ENCODE results near the gene FCER2.

FCER2 gene

DNA sequence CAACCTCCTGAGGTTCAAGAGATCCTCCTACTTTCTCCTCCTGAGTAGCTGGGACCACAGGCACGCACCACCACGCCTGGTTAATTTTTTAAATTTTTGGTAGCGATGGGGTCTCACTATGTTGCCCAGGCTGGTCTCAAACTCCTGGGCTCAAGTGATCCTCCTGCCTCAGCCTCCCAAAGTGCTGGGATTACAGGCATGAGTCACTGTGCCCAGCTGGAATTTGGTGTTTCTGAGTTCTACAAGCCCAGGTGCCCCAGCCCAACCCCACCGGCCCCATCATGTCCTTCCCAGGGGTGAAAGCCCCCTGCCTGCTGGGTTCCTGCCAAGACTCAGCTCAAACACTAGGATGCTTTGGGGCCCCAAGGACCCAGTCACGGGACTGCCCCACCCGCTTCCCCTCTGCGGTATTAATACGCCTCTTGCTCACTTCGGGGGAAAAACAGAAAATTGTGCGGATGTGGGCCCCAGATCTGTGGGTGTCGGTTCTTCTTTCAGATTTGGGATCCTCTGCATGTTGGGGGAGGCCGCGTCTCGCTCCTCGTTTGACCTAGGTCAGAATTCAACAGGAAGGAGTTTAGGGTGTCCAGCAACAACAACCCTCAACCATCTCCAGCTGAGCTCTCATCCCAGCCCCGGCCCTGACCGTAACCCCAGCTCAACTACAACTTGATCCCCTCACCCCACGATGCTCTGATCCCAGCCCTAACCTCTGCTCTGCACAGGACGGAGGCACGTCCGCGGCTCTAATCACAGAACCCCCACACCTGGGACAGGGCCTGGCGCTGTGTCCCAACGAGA is 3.7 kb upstream of the FCER2 start:
- H3K27ac ChIP-seq (ENCODE audit: low read depth, low read length): peak overlapping the region; percentile 65
- peaks cover 0 to 33% (median 3%) of the 10 kb centered on the region in 5 donors for H3K4me1 ChIP-seq (ENCODE audit: control insufficient read depth in 5 of 5, insufficient read depth in 5 of 5, low read length in 5 of 5)
- H3K9ac ChIP-seq (ENCODE audit: low read length in 5 of 5): peak overlapping the region in 1 of 5 donors; percentile 7
- no peaks in the 10 kb centered on the region for H3K9me3 ChIP-seq (ENCODE audit: control insufficient read depth in 5 of 5, low read length in 5 of 5)
- peaks cover 0 to 11% (median 7%) of the 10 kb centered on the region in 5 donors for H3K27me3 ChIP-seq (ENCODE audit: control insufficient read depth in 5 of 5, insufficient read depth in 4 of 5, low read length in 5 of 5)
- H3K4me3 ChIP-seq (ENCODE audit: low read depth in 1 of 5, low read length in 5 of 5): peak overlapping the region in 1 of 5 donors; percentile 9
- no peaks in the 10 kb centered on the region for H3K36me3 ChIP-seq (ENCODE audit: control insufficient read depth in 5 of 5, insufficient read depth in 5 of 5, low read length in 5 of 5)

DNA sequence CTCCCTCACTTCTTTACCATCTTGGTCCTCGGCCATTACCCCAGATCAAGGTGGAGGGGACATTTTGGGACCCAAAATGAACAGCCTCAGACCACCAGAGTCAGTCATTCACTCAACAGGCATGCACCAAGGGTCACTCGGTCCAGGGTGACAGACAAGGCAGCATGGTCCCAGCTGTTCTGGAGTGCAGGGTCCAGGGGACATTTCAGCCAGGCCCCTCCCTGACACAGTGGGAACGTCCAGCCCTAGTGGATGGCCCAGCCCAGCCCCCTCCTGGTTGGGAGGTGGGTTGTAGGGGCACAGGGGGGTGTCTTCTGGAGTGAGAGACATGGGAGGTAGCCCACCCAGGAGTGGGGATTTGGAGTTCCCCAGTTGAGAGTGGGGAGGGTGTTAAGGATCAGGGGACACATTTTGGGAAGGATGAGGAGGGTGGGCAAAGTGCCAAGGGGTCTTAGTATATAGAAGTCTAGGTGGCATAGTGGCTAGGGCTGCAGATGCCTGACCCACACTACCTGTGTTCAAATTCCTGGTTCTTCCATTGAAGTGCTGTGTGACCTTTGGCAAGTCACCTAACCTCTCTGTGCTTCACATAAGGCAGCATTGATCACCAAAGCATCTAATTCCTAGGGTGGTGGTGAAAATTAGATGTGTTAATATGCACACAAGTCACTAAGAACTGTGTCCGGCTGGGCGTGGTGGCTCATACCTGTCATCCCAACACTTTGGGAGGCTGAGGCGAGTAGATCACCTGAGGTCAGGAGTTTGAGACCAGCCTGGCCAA is 2.5 kb upstream of the FCER2 start:
- Histone ChIP-seq H3K4me3 (ENCODE audit: low read depth in 1 of 5, low read length in 5 of 5) (no peak overlapping the region), H3K27ac (ENCODE audit: low read depth, low read length) (no peak overlapping the region), H3K9ac (ENCODE audit: low read length in 5 of 5) (no peak overlapping the region), H3K36me3 (ENCODE audit: control insufficient read depth in 5 of 5, insufficient read depth in 5 of 5, low read length in 5 of 5) (no peaks in the 10 kb centered on the region), H3K9me3 (ENCODE audit: control insufficient read depth in 5 of 5, low read length in 5 of 5) (no peaks in the 10 kb centered on the region), H3K4me1 (ENCODE audit: control insufficient read depth in 5 of 5, insufficient read depth in 5 of 5, low read length in 5 of 5) (peaks cover 0 to 35% (median 3%) of the 10 kb centered on the region in 5 donors), H3K27me3 (ENCODE audit: control insufficient read depth in 5 of 5, insufficient read depth in 4 of 5, low read length in 5 of 5) (peaks cover 0 to 11% (median 7%) of the 10 kb centered on the region in 5 donors)

DNA sequence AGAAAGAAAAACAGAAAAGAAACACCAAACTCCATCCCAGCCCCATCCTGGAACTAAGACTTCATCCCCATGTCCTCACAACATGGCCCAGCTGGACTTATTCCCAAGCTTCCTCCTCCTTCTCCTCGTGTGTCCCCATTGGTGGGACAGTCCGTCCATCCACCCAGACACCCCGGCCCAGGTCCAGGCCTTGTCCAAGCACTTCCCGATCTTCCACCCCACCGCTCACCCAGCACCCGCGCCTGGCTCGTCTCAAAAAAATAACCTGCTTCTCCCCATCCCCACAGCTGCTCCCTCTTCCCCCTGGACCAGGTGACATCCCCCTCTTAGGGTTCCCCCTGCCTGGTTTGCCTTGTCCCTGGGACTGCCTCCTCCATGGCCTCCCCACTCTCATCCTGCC is 1.4 kb upstream of the FCER2 start:
- peaks cover 0 to 39% (median 4%) of the 10 kb centered on the region in 5 donors for H3K4me1 ChIP-seq (ENCODE audit: control insufficient read depth in 5 of 5, insufficient read depth in 5 of 5, low read length in 5 of 5)
- no peak overlapping the region for H3K4me3 ChIP-seq (ENCODE audit: low read depth in 1 of 5, low read length in 5 of 5)
- H3K9ac ChIP-seq (ENCODE audit: low read length in 5 of 5): no peak overlapping the region
- no peaks in the 10 kb centered on the region for H3K36me3 ChIP-seq (ENCODE audit: control insufficient read depth in 5 of 5, insufficient read depth in 5 of 5, low read length in 5 of 5)
- H3K9me3 ChIP-seq (ENCODE audit: control insufficient read depth in 5 of 5, low read length in 5 of 5): no peaks in the 10 kb centered on the region
- H3K27ac ChIP-seq (ENCODE audit: low read depth, low read length): no peak overlapping the region
- H3K27me3 ChIP-seq (ENCODE audit: control insufficient read depth in 5 of 5, insufficient read depth in 4 of 5, low read length in 5 of 5): peaks cover 4 to 19% (median 13%) of the 10 kb centered on the region in 5 donors

- Histone ChIP-seq H3K9ac (ENCODE audit: low read length in 5 of 5) (no peak overlapping the region), H3K36me3 (ENCODE audit: control insufficient read depth in 5 of 5, insufficient read depth in 5 of 5, low read length in 5 of 5) (no peaks in the 10 kb centered on the region), H3K4me1 (ENCODE audit: control insufficient read depth in 5 of 5, insufficient read depth in 5 of 5, low read length in 5 of 5) (peaks cover 0 to 23% (median 4%) of the 10 kb centered on the region in 5 donors), H3K4me3 (ENCODE audit: low read depth in 1 of 5, low read length in 5 of 5) (no peak overlapping the region), H3K27me3 (ENCODE audit: control insufficient read depth in 5 of 5, insufficient read depth in 4 of 5, low read length in 5 of 5) (peaks cover 15 to 31% (median 23%) of the 10 kb centered on the region in 5 donors), H3K9me3 (ENCODE audit: control insufficient read depth in 5 of 5, low read length in 5 of 5) (no peaks in the 10 kb centered on the region), H3K27ac (ENCODE audit: low read depth, low read length) (no peak overlapping the region)
Measured at GRCh38 chr19:7701049-7701653, 780 bp downstream of the FCER2 start.

- Histone ChIP-seq H3K27me3 (ENCODE audit: control insufficient read depth in 5 of 5, insufficient read depth in 4 of 5, low read length in 5 of 5) (peaks cover 19 to 30% (median 22%) of the 10 kb centered on the region in 5 donors), H3K4me3 (ENCODE audit: low read depth in 1 of 5, low read length in 5 of 5) (no peak overlapping the region), H3K9me3 (ENCODE audit: control insufficient read depth in 5 of 5, low read length in 5 of 5) (no peaks in the 10 kb centered on the region), H3K27ac (ENCODE audit: low read depth, low read length) (no peak overlapping the region), H3K9ac (ENCODE audit: low read length in 5 of 5) (no peak overlapping the region), H3K36me3 (ENCODE audit: control insufficient read depth in 5 of 5, insufficient read depth in 5 of 5, low read length in 5 of 5) (no peaks in the 10 kb centered on the region), H3K4me1 (ENCODE audit: control insufficient read depth in 5 of 5, insufficient read depth in 5 of 5, low read length in 5 of 5) (peaks cover 0 to 19% (median 3%) of the 10 kb centered on the region in 5 donors)
Measured at GRCh38 chr19:7699417-7700401, 2.2 kb downstream of the FCER2 start.

DNA sequence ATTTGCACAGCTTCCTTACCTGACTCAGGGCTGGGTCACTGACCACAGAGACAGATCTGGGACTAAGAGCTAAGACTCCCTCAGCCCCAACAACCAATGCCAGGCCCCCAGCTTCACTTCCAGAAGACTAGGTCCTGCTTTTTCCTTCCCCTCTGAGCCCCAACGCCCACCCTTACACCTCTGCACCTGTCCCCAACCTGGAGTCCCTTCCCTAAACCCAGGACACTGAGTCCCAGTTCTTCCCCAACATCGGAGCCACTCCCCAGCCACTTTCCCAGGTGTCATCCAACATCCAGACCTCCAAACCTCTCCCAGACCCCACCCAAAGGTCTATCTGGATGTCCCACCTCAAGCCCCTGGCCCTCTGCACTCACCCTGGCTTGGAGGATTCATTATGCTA is 2.9 kb downstream of the FCER2 start:
- no peak overlapping the region for H3K9ac ChIP-seq (ENCODE audit: low read length in 5 of 5)
- no peaks in the 10 kb centered on the region for H3K9me3 ChIP-seq (ENCODE audit: control insufficient read depth in 5 of 5, low read length in 5 of 5)
- H3K4me1 ChIP-seq (ENCODE audit: control insufficient read depth in 5 of 5, insufficient read depth in 5 of 5, low read length in 5 of 5): peaks cover 0 to 17% (median 3%) of the 10 kb centered on the region in 5 donors
- no peak overlapping the region for H3K27ac ChIP-seq (ENCODE audit: low read depth, low read length)
- H3K36me3 ChIP-seq (ENCODE audit: control insufficient read depth in 5 of 5, insufficient read depth in 5 of 5, low read length in 5 of 5): no peaks in the 10 kb centered on the region
- no peak overlapping the region for H3K4me3 ChIP-seq (ENCODE audit: low read depth in 1 of 5, low read length in 5 of 5)
- peaks cover 18 to 25% (median 20%) of the 10 kb centered on the region in 5 donors for H3K27me3 ChIP-seq (ENCODE audit: control insufficient read depth in 5 of 5, insufficient read depth in 4 of 5, low read length in 5 of 5)

- H3K27me3 ChIP-seq (ENCODE audit: control insufficient read depth in 5 of 5, insufficient read depth in 4 of 5, low read length in 5 of 5): peaks cover 18 to 25% (median 20%) of the 10 kb centered on the region in 5 donors
Measured at GRCh38 chr19:7698583-7698982, 3.3 kb downstream of the FCER2 start.

DNA sequence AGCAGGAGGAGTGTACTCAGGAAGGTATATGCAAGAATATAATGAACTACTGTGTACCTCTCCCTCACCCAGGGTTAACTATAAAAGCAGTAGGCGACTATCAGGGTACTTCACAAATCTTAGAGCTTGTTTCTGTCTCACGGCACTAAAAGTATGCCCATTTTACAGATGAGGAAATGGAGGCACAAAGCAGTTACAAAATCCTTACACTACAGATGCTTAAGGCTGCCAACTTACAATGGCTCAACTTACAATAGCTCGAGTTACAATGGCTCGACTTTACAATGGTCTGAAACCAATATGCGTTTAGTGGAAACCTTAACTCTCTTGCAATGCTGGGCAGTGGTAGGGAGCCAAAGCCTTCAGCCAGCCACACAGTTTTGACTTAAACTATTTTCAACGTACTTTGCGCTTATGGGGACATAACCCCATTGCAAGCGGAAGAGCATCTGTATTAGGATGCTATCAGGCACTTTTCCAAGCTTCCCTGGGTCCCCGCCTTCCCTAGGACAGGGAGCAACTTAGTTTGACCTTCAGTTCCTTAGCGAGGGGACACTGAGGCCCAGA is 4.1 kb downstream of the FCER2 start:
- H3K27ac ChIP-seq (ENCODE audit: low read depth, low read length): no peak overlapping the region
- H3K9me3 ChIP-seq (ENCODE audit: control insufficient read depth in 5 of 5, low read length in 5 of 5): no peaks in the 10 kb centered on the region
- no peaks in the 10 kb centered on the region for H3K36me3 ChIP-seq (ENCODE audit: control insufficient read depth in 5 of 5, insufficient read depth in 5 of 5, low read length in 5 of 5)
- H3K4me1 ChIP-seq (ENCODE audit: control insufficient read depth in 5 of 5, insufficient read depth in 5 of 5, low read length in 5 of 5): peaks cover 0 to 17% (median 3%) of the 10 kb centered on the region in 5 donors
- H3K27me3 ChIP-seq (ENCODE audit: control insufficient read depth in 5 of 5, insufficient read depth in 4 of 5, low read length in 5 of 5): peaks cover 16 to 29% (median 19%) of the 10 kb centered on the region in 5 donors
- H3K4me3 ChIP-seq (ENCODE audit: low read depth in 1 of 5, low read length in 5 of 5): no peak overlapping the region
- H3K9ac ChIP-seq (ENCODE audit: low read length in 5 of 5): no peak overlapping the region

More at GRCh38 chr19:7698583-7698982, 3.3 kb downstream of the FCER2 start:
- Histone ChIP-seq H3K4me1 (ENCODE audit: control insufficient read depth in 5 of 5, insufficient read depth in 5 of 5, low read length in 5 of 5) (peaks cover 0 to 17% (median 3%) of the 10 kb centered on the region in 5 donors), H3K4me3 (ENCODE audit: low read depth in 1 of 5, low read length in 5 of 5) (no peak overlapping the region), H3K9ac (ENCODE audit: low read length in 5 of 5) (no peak overlapping the region), H3K36me3 (ENCODE audit: control insufficient read depth in 5 of 5, insufficient read depth in 5 of 5, low read length in 5 of 5) (no peaks in the 10 kb centered on the region), H3K27ac (ENCODE audit: low read depth, low read length) (no peak overlapping the region), H3K9me3 (ENCODE audit: control insufficient read depth in 5 of 5, low read length in 5 of 5) (no peaks in the 10 kb centered on the region)

DNA sequence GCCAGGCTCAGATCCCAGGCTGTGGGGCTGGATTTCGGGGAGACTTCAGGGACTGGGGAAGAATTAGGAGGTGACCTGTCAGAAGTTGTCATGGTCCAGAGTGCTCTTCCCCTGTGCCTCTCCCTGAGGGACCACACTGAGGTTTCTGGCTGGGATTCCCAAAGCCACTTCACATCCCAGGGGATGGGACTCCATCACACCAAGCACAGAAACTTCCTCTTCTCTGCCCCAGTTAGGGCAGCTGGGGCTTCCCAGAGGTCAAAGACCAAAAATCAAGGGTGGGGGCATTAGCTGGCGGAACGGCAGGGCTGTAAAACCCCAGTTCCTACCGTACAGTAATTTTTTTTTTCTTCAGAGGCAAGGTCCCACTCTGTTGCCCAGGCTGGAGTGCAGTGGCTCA is 7.4 kb downstream of the FCER2 start:
- H3K9ac ChIP-seq (ENCODE audit: low read length in 5 of 5): no peak overlapping the region
- no peak overlapping the region for H3K4me3 ChIP-seq (ENCODE audit: low read depth in 1 of 5, low read length in 5 of 5)
- peaks cover 0 to 8% (median 0%) of the 10 kb centered on the region in 5 donors for H3K4me1 ChIP-seq (ENCODE audit: control insufficient read depth in 5 of 5, insufficient read depth in 5 of 5, low read length in 5 of 5)
- no peaks in the 10 kb centered on the region for H3K9me3 ChIP-seq (ENCODE audit: control insufficient read depth in 5 of 5, low read length in 5 of 5)
- peaks cover 19 to 39% (median 23%) of the 10 kb centered on the region in 5 donors for H3K27me3 ChIP-seq (ENCODE audit: control insufficient read depth in 5 of 5, insufficient read depth in 4 of 5, low read length in 5 of 5)
- H3K36me3 ChIP-seq (ENCODE audit: control insufficient read depth in 5 of 5, insufficient read depth in 5 of 5, low read length in 5 of 5): no peaks in the 10 kb centered on the region
- no peak overlapping the region for H3K27ac ChIP-seq (ENCODE audit: low read depth, low read length)
